Measurements from ENCODE around the gene CNGA2. TPM values are rescaled to one million over a fixed set of nuclear protein-coding genes. Genes with fewer than 3 reads are reported as not detected.

Gene CNGA2
- total RNA-seq, 4 donors from 2014 or later, result not detected

DNA sequence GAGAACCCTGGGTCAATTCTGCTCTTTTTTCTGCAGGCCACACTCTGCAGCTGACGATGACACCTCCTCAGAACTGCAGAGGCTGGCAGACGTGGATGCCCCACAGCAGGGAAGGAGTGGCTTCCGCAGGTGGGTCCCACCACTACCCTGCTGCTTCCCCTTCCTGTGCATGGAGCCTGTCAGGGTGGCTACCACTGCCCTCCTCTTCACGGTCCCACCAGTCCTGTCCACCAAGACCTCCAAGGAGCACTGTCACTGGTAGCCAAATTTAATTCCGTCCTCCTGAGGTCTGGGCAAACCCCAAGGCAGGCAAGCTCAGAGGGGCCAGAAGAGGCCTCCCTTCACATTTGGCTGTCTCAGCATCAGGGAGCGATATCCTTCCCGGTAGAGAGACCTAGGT lies 4.2 kb downstream of the CNGA2 start:
- Histone ChIP-seq H3K27me3 (no peaks in the 10 kb centered on the region), H3K9me3 (no peaks in the 10 kb centered on the region), H3K4me3 (replicated peaks in 1 of 3) (no peak overlapping the region), H3K4me1 (no peaks in the 10 kb centered on the region), H3K27ac (no peak overlapping the region), H3K36me3 (no peaks in the 10 kb centered on the region)
- WGBS, 2 donors, result 92% methylated on average over 6 of the region's 7 CpGs; no CpG with 5 or more reads in 1 of the 2 donors
- DNase-seq, result no peak
- no peak for TF ChIP-seq POLR2A (IDR thresholded peaks at IDR 0.05)
- TF ChIP-seq, protein P1, sequence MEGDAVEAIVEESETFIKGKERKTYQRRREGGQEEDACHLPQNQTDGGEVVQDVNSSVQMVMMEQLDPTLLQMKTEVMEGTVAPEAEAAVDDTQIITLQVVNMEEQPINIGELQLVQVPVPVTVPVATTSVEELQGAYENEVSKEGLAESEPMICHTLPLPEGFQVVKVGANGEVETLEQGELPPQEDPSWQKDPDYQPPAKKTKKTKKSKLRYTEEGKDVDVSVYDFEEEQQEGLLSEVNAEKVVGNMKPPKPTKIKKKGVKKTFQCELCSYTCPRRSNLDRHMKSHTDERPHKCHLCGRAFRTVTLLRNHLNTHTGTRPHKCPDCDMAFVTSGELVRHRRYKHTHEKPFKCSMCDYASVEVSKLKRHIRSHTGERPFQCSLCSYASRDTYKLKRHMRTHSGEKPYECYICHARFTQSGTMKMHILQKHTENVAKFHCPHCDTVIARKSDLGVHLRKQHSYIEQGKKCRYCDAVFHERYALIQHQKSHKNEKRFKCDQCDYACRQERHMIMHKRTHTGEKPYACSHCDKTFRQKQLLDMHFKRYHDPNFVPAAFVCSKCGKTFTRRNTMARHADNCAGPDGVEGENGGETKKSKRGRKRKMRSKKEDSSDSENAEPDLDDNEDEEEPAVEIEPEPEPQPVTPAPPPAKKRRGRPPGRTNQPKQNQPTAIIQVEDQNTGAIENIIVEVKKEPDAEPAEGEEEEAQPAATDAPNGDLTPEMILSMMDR (IDR thresholded peaks at IDR 0.05), result no peak
- intact Hi-C loops (cut with DNase I), result no loop called here

DNA sequence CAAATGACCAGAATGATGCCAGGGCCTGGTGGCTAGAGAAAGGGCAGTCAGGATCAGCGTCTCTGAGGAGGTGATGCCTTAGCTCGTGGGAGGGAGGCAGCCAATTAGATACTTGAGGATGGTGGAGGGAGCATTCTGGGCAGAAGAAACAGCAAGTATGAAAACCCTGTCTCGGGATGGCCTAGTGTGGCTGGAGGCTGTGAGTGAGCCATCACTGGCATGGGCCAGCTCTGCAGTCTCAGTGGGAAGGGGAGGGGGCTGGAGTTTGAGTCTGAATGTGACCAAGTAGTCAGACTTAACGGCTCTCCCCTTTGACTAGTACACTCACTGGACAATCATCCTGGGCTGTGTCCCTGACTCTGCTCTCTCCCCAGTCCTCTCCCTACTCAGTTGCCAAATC lies 7.1 kb downstream of the CNGA2 start:
- DNase-seq, result no peak
- no peak overlapping the region for H3K27ac ChIP-seq
- H3K4me3 ChIP-seq (replicated peaks in 1 of 3), result no peak overlapping the region
- H3K9me3 ChIP-seq, result no peaks in the 10 kb centered on the region
- no peaks in the 10 kb centered on the region for H3K4me1 ChIP-seq
- intact Hi-C loops (cut with DNase I), result no loop called here
- no peaks in the 10 kb centered on the region for H3K27me3 ChIP-seq
- no peaks in the 10 kb centered on the region for H3K36me3 ChIP-seq
- WGBS, 2 donors, result 83 to 87% methylated on average over 4 of the region's 4 CpGs
- TF ChIP-seq, protein P1 (IDR thresholded peaks at IDR 0.05), result no peak
- no peak for TF ChIP-seq POLR2A (IDR thresholded peaks at IDR 0.05)

DNA sequence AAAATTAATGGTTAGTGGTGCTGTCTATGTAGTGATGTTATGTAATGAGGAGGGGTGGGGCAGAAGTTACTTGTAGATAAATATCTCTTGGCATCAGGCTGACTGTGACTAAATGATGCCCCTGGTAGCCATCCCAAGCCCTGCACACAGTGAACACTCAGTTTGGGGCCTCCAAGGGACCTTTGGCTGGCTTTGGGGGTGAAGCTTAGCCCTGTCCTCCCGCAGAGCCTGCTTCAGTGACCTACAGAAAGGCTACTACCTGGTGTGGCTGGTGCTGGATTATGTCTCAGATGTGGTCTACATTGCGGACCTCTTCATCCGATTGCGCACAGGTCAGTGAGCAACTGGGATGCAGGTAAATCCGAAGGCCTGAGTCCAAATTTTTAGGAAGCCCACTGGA lies 7.8 kb downstream of the CNGA2 start:
- H3K36me3 ChIP-seq, result no peaks in the 10 kb centered on the region
- no peaks in the 10 kb centered on the region for H3K27me3 ChIP-seq
- no peak for TF ChIP-seq POLR2A (IDR thresholded peaks at IDR 0.05)
- TF ChIP-seq, protein P1 (IDR thresholded peaks at IDR 0.05), result no peak
- no peaks in the 10 kb centered on the region for H3K4me1 ChIP-seq
- H3K4me3 ChIP-seq (replicated peaks in 1 of 3), result no peak overlapping the region
- no peaks in the 10 kb centered on the region for H3K9me3 ChIP-seq
- DNase-seq, result no peak
- no peak overlapping the region for H3K27ac ChIP-seq
- 100% methylated on average over 1 of the region's 5 CpGs; no CpG with 5 or more reads in 1 of the 2 donors for WGBS, 2 donors
- intact Hi-C loops (cut with DNase I), result no loop called here

DNA sequence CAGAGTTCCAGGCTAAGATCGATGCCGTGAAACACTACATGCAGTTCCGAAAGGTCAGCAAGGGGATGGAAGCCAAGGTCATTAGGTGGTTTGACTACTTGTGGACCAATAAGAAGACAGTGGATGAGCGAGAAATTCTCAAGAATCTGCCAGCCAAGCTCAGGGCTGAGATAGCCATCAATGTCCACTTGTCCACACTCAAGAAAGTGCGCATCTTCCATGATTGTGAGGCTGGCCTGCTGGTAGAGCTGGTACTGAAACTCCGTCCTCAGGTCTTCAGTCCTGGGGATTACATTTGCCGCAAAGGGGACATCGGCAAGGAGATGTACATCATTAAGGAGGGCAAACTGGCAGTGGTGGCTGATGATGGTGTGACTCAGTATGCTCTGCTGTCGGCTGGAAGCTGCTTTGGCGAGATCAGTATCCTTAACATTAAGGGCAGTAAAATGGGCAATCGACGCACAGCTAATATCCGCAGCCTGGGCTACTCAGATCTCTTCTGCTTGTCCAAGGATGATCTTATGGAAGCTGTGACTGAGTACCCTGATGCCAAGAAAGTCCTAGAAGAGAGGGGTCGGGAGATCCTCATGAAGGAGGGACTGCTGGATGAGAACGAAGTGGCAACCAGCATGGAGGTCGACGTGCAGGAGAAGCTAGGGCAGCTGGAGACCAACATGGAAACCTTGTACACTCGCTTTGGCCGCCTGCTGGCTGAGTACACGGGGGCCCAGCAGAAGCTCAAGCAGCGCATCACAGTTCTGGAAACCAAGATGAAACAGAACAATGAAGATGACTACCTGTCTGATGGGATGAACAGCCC lies 9.3 kb downstream of the CNGA2 start:
- 93 to 99% methylated on average over 13 to 15 of the region's 21 CpGs for WGBS, 2 donors
- H3K4me3 ChIP-seq (replicated peaks in 1 of 3), result no peak overlapping the region
- no peaks in the 10 kb centered on the region for H3K4me1 ChIP-seq
- no peaks in the 10 kb centered on the region for H3K36me3 ChIP-seq
- intact Hi-C loops (cut with DNase I), result no loop called here
- no peak for DNase-seq
- TF ChIP-seq, protein P1 (IDR thresholded peaks at IDR 0.05), result no peak
- no peak for TF ChIP-seq POLR2A (IDR thresholded peaks at IDR 0.05)
- no peaks in the 10 kb centered on the region for H3K9me3 ChIP-seq
- no peak overlapping the region for H3K27ac ChIP-seq
- H3K27me3 ChIP-seq, result no peaks in the 10 kb centered on the region

DNA sequence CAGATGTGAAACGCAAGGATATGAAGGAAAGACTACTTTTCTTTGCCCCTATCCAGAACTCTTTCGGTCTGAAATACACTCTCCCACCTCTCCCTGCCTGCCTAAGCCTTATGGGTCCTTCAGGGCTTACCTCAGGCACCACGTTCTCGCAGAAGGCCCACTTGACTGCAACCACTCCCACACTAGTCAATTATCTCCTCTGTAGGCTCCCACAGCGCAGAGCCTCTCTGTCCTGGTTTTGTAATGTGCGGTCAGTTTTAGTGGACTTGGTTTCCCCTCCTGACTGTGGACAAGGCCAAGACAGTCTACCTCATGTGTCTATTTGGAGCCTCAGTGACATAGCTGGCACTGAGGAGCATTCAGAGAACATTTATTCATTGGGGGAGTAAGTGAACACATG lies 11.1 kb downstream of the CNGA2 start:
- WGBS, 2 donors, result 89 to 93% methylated on average over 6 of the region's 6 CpGs
- H3K27me3 ChIP-seq, result no peaks in the 10 kb centered on the region
- H3K36me3 ChIP-seq, result no peaks in the 10 kb centered on the region
- no peak overlapping the region for H3K4me3 ChIP-seq (replicated peaks in 1 of 3)
- no peaks in the 10 kb centered on the region for H3K9me3 ChIP-seq
- DNase-seq, result no peak
- no peak overlapping the region for H3K27ac ChIP-seq
- TF ChIP-seq POLR2A (IDR thresholded peaks at IDR 0.05), result no peak
- TF ChIP-seq, protein P1 (IDR thresholded peaks at IDR 0.05), result no peak
- intact Hi-C loops (cut with DNase I), result loop anchor here (5.0 kb wide), 1 partner anchor 892 kb away; the partner anchor contains the start of gene GABRQ
- no peaks in the 10 kb centered on the region for H3K4me1 ChIP-seq
